Effector memory CD4-positive, alpha-beta T cell (primary cell): ENCODE data around the gene RANBP17.
"Not testable (repeated sequence)": the region's sequence is repeated elsewhere in the genome, so short reads cannot be mapped to it uniquely, and the experiment has no call there.

Experiments used
- DNase-seq, 3 donors: peaks; one replicate each; pipeline ENCODE4 v3.0.0-alpha.2; 2020
- H3K27ac ChIP-seq: 2 replicates; pipeline ENCODE4 v1.7.0; 2013; ENCODE audit warnings: mild to moderate bottlenecking, low read length, moderate library complexity; ENCODE audit not compliant: insufficient read depth, poor library complexity, severe bottlenecking
- H3K27me3 ChIP-seq: replicated peaks from 2 replicates; pipeline ENCODE4 v1.7.0; 2013; ENCODE audit warnings: mild to moderate bottlenecking, low read length; ENCODE audit not compliant: insufficient read depth, control insufficient read depth, poor library complexity, severe bottlenecking
- H3K36me3 ChIP-seq: 2 replicates; pipeline ENCODE4 v1.7.0; 2013; ENCODE audit warnings: mild to moderate bottlenecking, low read length, moderate library complexity; ENCODE audit not compliant: control insufficient read depth, insufficient read depth
- H3K4me1 ChIP-seq: 2 replicates; pipeline ENCODE4 v1.7.0; 2013; ENCODE audit warnings: low read length, mild to moderate bottlenecking; ENCODE audit not compliant: control insufficient read depth, insufficient read depth, poor library complexity, severe bottlenecking
- H3K4me3 ChIP-seq: 2 replicates; pipeline ENCODE4 v1.7.0; 2013; ENCODE audit warnings: low read length, low read depth, mild to moderate bottlenecking; ENCODE audit not compliant: insufficient read depth, poor library complexity, severe bottlenecking
- H3K9me3 ChIP-seq: 2 replicates; pipeline ENCODE4 v1.7.0; 2013; ENCODE audit warnings: mild to moderate bottlenecking, low read length, moderate library complexity; ENCODE audit not compliant: control insufficient read depth

RANBP17 gene

GRCh38 chr5:170980261-170980660, 118.4 kb downstream of the RANBP17 start:
- not testable (repeated sequence) for H3K27me3 ChIP-seq, H3K4me3 ChIP-seq, H3K9me3 ChIP-seq, DNase-seq, H3K36me3 ChIP-seq, H3K4me1 ChIP-seq, H3K27ac ChIP-seq

- no peak for DNase-seq
These were observed 123.7 kb downstream of the RANBP17 start for GRCh38 chr5:170985486-170985885.

DNA sequence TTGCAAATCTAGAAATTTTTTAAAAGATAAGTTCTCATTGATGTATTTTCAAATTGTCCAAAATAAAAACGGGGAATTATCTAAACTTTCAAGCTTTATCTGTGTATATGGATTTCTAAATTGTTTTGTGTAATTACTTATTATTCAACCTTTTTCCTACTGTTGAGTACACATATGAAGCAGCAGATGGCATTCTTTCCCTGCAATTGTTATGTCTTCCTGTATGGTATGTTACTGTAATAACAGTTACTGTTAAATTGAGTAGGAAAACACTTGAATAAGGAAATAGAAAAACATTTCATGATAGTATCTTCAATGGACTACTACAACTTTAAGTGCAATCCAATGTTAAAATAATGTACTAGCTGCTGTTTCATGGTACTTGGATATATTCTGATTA, 124.8 kb downstream of the RANBP17 start:
- Histone ChIP-seq H3K4me1 (no peaks in the 10 kb centered on the region), H3K9me3 (no peaks in the 10 kb centered on the region), H3K27ac (no peak overlapping the region), H3K4me3 (no peak overlapping the region), H3K27me3 (no peaks in the 10 kb centered on the region), H3K36me3 (no peaks in the 10 kb centered on the region)
- DNase-seq: no peak

More at GRCh38 chr5:170985486-170985885, 123.7 kb downstream of the RANBP17 start:
- no peaks in the 10 kb centered on the region for H3K27me3 ChIP-seq
- no peak overlapping the region for H3K27ac ChIP-seq
- H3K36me3 ChIP-seq: no peaks in the 10 kb centered on the region
- H3K4me1 ChIP-seq: no peaks in the 10 kb centered on the region
- H3K9me3 ChIP-seq: no peaks in the 10 kb centered on the region
- H3K4me3 ChIP-seq: no peak overlapping the region

- Histone ChIP-seq H3K36me3 (no peaks in the 10 kb centered on the region), H3K4me3 (no peak overlapping the region), H3K27me3 (no peaks in the 10 kb centered on the region), H3K27ac (no peak overlapping the region), H3K9me3 (no peaks in the 10 kb centered on the region), H3K4me1 (no peaks in the 10 kb centered on the region)
- DNase-seq: no peak
These were observed 131.7 kb downstream of the RANBP17 start for GRCh38 chr5:170993476-170993875.

- DNase-seq: no peak
- Histone ChIP-seq H3K4me1 (no peaks in the 10 kb centered on the region), H3K27ac (no peak overlapping the region), H3K9me3 (no peaks in the 10 kb centered on the region), H3K27me3 (no peaks in the 10 kb centered on the region), H3K36me3 (no peaks in the 10 kb centered on the region), H3K4me3 (no peak overlapping the region)
These were observed 148.3 kb downstream of the RANBP17 start for GRCh38 chr5:171010086-171010485.

DNA sequence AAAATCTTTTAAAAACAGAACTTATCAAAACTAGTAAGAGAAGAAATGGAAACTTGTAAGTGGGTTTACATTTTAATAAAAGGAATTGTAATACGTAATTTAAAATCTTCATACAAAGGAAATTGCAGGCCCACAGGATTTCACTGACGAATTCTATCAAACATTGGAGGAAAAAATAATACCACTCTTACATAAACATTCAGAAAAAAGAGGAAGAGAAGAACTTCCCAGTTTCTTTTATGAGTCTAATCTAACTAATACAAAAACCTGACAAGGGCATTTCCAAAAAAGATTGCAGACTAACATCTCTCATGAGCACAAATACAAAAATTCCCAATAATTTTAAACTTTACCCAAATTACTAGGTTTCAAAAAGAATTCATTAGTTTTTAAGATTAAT, 149.0 kb downstream of the RANBP17 start:
- no peak for DNase-seq
- Histone ChIP-seq H3K27me3 (no peaks in the 10 kb centered on the region), H3K4me3 (no peak overlapping the region), H3K4me1 (no peaks in the 10 kb centered on the region), H3K9me3 (no peaks in the 10 kb centered on the region), H3K36me3 (no peaks in the 10 kb centered on the region), H3K27ac (no peak overlapping the region)

DNA sequence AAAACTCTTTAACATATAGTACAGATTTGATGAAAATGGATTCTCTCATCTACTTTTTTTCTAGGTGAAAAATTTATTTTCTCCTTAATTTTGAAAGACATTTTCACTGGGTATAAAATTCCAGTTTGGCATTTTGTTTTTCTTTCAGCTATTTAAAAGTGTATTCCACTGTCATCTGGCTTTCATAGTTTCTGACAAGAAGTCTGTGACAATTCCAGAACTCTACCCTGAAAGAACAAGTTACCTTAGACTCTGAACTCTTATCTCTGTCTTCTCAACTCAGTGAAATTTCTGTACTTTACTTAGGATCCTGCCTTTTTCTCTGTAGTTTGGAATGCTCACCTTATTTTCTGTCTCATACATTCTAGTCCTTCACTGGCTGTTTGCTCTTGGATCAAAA, 161.7 kb downstream of the RANBP17 start:
- Histone ChIP-seq H3K27ac (no peak overlapping the region), H3K4me1 (no peaks in the 10 kb centered on the region), H3K4me3 (no peak overlapping the region), H3K36me3 (no peaks in the 10 kb centered on the region), H3K9me3 (no peaks in the 10 kb centered on the region), H3K27me3 (no peaks in the 10 kb centered on the region)
- DNase-seq: no peak

GRCh38 chr5:171024084-171024483, 162.3 kb downstream of the RANBP17 start:
- DNase-seq: no peak
- H3K9me3 ChIP-seq: no peaks in the 10 kb centered on the region
- H3K4me3 ChIP-seq: no peak overlapping the region
- H3K36me3 ChIP-seq: no peaks in the 10 kb centered on the region
- no peaks in the 10 kb centered on the region for H3K27me3 ChIP-seq
- H3K4me1 ChIP-seq: no peaks in the 10 kb centered on the region
- H3K27ac ChIP-seq: no peak overlapping the region

GRCh38 chr5:171029401-171029800, 167.6 kb downstream of the RANBP17 start:
- Histone ChIP-seq H3K27me3 (no peaks in the 10 kb centered on the region), H3K36me3 (no peaks in the 10 kb centered on the region), H3K9me3 (no peaks in the 10 kb centered on the region), H3K4me1 (no peaks in the 10 kb centered on the region), H3K4me3 (no peak overlapping the region), H3K27ac (no peak overlapping the region)
- no peak for DNase-seq

- Histone ChIP-seq H3K36me3 (no peaks in the 10 kb centered on the region), H3K27ac (no peak overlapping the region), H3K27me3 (no peaks in the 10 kb centered on the region), H3K4me1 (no peaks in the 10 kb centered on the region), H3K9me3 (no peaks in the 10 kb centered on the region), H3K4me3 (no peak overlapping the region)
- DNase-seq: no peak
These were observed 170.2 kb downstream of the RANBP17 start for GRCh38 chr5:171031977-171032376.
